ENCODE results near the gene S100A5.

The S100A5 gene

GRCh38 chr1:153515504-153516394, 25.0 kb downstream of the S100A5 start:
- no peak overlapping the region for H3K4me3 ChIP-seq (ENCODE audit: low read length)
- no peak for DNase-seq (ENCODE audit: low read depth)
- TF ChIP-seq CTCF (conservative IDR thresholded peaks at IDR 0.05; ENCODE audit: low read depth, low read length) = no peak

GRCh38 chr1:153513666-153514065, 27.1 kb downstream of the S100A5 start:
- DNase-seq (ENCODE audit: low read depth) = no peak
- H3K4me3 ChIP-seq (ENCODE audit: low read length) = no peak overlapping the region
- TF ChIP-seq CTCF (conservative IDR thresholded peaks at IDR 0.05; ENCODE audit: low read depth, low read length) = no peak

- TF ChIP-seq CTCF (conservative IDR thresholded peaks at IDR 0.05; ENCODE audit: low read depth, low read length) = peak; percentile 10
- H3K4me3 ChIP-seq (ENCODE audit: low read length) = no peak overlapping the region
- no peak for DNase-seq (ENCODE audit: low read depth)
These were observed 27.7 kb downstream of the S100A5 start for GRCh38 chr1:153513023-153513422.

- TF ChIP-seq CTCF (conservative IDR thresholded peaks at IDR 0.05; ENCODE audit: low read depth, low read length) = peak; percentile 92
- H3K4me3 ChIP-seq (ENCODE audit: low read length) = no peak overlapping the region
- DNase-seq (ENCODE audit: low read depth) = no peak
These were observed 29.7 kb downstream of the S100A5 start for GRCh38 chr1:153510984-153511410.

GRCh38 chr1:153509729-153510354, 30.9 kb downstream of the S100A5 start:
- no peak overlapping the region for H3K4me3 ChIP-seq (ENCODE audit: low read length)
- DNase-seq (ENCODE audit: low read depth) = no peak
- peak; percentile 68 for TF ChIP-seq CTCF (conservative IDR thresholded peaks at IDR 0.05; ENCODE audit: low read depth, low read length)

- no peak for TF ChIP-seq CTCF (conservative IDR thresholded peaks at IDR 0.05; ENCODE audit: low read depth, low read length)
- H3K4me3 ChIP-seq (ENCODE audit: low read length) = no peak overlapping the region
- DNase-seq (ENCODE audit: low read depth) = no peak
These were observed 31.7 kb downstream of the S100A5 start for GRCh38 chr1:153509036-153509435.

Data from retinal pigment epithelial cell (primary cell).